ENCODE measurements around the gene WNK2.
A peak's percentile ranks its signal among the peaks of the same experiment; 100 is the strongest.

WNK2 gene

DNA sequence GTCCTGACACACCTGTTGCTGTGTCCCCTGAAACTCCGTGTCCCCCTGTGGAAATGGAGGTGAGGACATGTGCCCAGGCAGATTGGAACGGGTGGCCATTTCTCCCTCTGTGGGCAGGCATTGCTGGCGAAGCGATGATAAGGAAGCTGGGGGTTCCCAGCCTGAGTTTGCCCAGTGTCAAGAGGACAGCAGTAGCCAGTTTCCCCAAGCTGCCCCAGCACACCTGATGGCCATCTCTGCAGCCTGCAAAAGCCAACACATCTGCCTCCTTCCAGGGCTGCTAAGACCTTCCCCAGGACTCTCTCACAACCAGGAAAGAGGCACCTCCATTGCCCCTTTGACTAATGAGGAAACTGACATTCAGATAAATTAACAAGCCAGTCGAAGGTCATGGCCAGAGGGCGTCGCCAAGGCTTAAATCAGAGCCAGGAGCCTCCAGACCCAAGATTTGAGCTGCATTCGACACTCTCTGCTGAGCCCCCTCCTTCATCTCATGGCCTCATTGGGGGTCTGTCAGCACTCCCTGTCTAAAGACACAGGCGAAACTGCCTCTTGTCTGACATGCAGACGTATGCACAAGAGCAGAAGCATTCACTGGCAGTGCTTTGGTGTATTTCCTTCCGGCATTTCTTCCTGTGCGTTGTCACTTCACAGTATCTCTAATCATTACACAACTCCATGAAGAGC is 10.4 kb upstream of the WNK2 start:
- ChIA-PET POLR2A (no interaction called here), CTCF (interaction anchor here (0.7 kb wide), 2 partner anchors 47 to 206 kb away, joined by 3 to 4 read pairs; no protein-coding TSS in a partner anchor)
- Histone ChIP-seq H3K9me3 (ENCODE audit: control insufficient read depth, insufficient read depth, low read depth, low read length) (no peaks in the 10 kb centered on the region), H3K4me1 (ENCODE audit: control insufficient read depth, insufficient read depth, low read length) (no peaks in the 10 kb centered on the region), H3K36me3 (ENCODE audit: control insufficient read depth in 2 of 2, insufficient read depth in 1 of 2, low read length in 2 of 2) (no peaks in the 10 kb centered on the region), H3K27ac (ENCODE audit: extremely low read depth, low read depth, low read length) (no peak overlapping the region), H3K4me3 (ENCODE audit: low read depth, low read length) (no peak overlapping the region)
- TF ChIP-seq ZNF248 (tag by site-specific recombination; IDR thresholded peaks at IDR 0.05) (no peak), SCRT1 (tag by site-specific recombination; IDR thresholded peaks at IDR 0.05; ENCODE audit: borderline replicate concordance) (0 out of 2 replicates have a peak, but pooled peaks have one; percentile 10), SCRT2 (tag by site-specific recombination; IDR thresholded peaks at IDR 0.05) (peak; percentile 67), ZNF433 (tag by site-specific recombination; IDR thresholded peaks at IDR 0.05; ENCODE audit: low read depth) (no peak)

DNA sequence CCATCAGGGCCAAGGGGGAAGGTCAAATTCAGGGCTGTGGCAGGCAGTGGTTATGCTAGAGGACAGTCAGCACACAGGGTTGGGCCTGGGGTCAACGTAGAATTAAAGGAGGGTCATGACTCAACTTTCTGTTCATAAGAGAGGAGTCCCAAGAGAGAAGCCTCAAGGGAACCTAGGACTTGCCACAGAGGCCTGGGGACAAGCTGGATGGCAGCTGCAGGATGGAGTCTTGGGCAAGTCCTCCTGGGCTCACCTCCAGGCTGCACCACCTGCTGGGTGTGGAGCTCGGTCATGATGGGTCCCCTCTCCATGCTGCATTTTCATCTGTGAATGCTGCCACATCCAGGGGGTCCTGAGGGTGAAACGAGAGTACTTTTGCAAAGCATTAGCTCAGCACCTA is 9.0 kb upstream of the WNK2 start:
- ChIA-PET CTCF (interaction anchor here (0.6 to 0.7 kb wide), 2 partner anchors 21 to 30 kb away, joined by 3 read pairs; no protein-coding TSS in a partner anchor), POLR2A (no interaction called here)
- H3K27ac ChIP-seq (ENCODE audit: extremely low read depth, low read depth, low read length): no peak overlapping the region
- no peaks in the 10 kb centered on the region for H3K9me3 ChIP-seq (ENCODE audit: control insufficient read depth, insufficient read depth, low read depth, low read length)
- H3K36me3 ChIP-seq (ENCODE audit: control insufficient read depth in 2 of 2, insufficient read depth in 1 of 2, low read length in 2 of 2): no peaks in the 10 kb centered on the region
- no peak overlapping the region for H3K4me3 ChIP-seq (ENCODE audit: low read depth, low read length)
- H3K4me1 ChIP-seq (ENCODE audit: control insufficient read depth, insufficient read depth, low read length): no peaks in the 10 kb centered on the region
- TF ChIP-seq ZNF175 (tag by site-specific recombination; IDR thresholded peaks at IDR 0.05): no peak
- TF ChIP-seq ZNF341 (tag by site-specific recombination; IDR thresholded peaks at IDR 0.05; ENCODE audit: low read depth): no peak
- TF ChIP-seq ZNF830 (tag by site-specific recombination; IDR thresholded peaks at IDR 0.05; ENCODE audit: low read depth): no peak
- TF ChIP-seq, protein P1, sequence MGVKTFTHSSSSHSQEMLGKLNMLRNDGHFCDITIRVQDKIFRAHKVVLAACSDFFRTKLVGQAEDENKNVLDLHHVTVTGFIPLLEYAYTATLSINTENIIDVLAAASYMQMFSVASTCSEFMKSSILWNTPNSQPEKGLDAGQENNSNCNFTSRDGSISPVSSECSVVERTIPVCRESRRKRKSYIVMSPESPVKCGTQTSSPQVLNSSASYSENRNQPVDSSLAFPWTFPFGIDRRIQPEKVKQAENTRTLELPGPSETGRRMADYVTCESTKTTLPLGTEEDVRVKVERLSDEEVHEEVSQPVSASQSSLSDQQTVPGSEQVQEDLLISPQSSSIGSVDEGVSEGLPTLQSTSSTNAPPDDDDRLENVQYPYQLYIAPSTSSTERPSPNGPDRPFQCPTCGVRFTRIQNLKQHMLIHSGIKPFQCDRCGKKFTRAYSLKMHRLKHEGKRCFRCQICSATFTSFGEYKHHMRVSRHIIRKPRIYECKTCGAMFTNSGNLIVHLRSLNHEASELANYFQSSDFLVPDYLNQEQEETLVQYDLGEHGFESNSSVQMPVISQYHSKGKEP (tag by site-specific recombination; IDR thresholded peaks at IDR 0.05): no peak
- no peak for TF ChIP-seq SP7 (tag by site-specific recombination; IDR thresholded peaks at IDR 0.05)
- no peak for TF ChIP-seq ZBTB48 (tag by site-specific recombination; IDR thresholded peaks at IDR 0.05)
- TF ChIP-seq ZEB2 (tag by site-specific recombination; IDR thresholded peaks at IDR 0.05): no peak
- no peak for TF ChIP-seq ZXDB (tag by site-specific recombination; IDR thresholded peaks at IDR 0.05)
- TF ChIP-seq ZNF529 (tag by site-specific recombination; IDR thresholded peaks at IDR 0.05; ENCODE audit: insufficient replicate concordance): no peak
- TF ChIP-seq ZNF776 (tag by site-specific recombination; IDR thresholded peaks at IDR 0.05; ENCODE audit: borderline replicate concordance): no peak
- no peak for TF ChIP-seq ZNF558 (tag by site-specific recombination; IDR thresholded peaks at IDR 0.05)
- TF ChIP-seq, protein P2, sequence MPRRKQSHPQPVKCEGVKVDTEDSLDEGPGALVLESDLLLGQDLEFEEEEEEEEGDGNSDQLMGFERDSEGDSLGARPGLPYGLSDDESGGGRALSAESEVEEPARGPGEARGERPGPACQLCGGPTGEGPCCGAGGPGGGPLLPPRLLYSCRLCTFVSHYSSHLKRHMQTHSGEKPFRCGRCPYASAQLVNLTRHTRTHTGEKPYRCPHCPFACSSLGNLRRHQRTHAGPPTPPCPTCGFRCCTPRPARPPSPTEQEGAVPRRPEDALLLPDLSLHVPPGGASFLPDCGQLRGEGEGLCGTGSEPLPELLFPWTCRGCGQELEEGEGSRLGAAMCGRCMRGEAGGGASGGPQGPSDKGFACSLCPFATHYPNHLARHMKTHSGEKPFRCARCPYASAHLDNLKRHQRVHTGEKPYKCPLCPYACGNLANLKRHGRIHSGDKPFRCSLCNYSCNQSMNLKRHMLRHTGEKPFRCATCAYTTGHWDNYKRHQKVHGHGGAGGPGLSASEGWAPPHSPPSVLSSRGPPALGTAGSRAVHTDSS (tag by site-specific recombination; IDR thresholded peaks at IDR 0.05): no peak
- TF ChIP-seq ZSCAN30 (tag by site-specific recombination; IDR thresholded peaks at IDR 0.05): no peak
- TF ChIP-seq, protein P3, sequence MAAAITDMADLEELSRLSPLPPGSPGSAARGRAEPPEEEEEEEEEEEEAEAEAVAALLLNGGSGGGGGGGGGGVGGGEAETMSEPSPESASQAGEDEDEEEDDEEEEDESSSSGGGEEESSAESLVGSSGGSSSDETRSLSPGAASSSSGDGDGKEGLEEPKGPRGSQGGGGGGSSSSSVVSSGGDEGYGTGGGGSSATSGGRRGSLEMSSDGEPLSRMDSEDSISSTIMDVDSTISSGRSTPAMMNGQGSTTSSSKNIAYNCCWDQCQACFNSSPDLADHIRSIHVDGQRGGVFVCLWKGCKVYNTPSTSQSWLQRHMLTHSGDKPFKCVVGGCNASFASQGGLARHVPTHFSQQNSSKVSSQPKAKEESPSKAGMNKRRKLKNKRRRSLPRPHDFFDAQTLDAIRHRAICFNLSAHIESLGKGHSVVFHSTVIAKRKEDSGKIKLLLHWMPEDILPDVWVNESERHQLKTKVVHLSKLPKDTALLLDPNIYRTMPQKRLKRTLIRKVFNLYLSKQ (tag by site-specific recombination; IDR thresholded peaks at IDR 0.05; ENCODE audit: borderline replicate concordance): no peak
- TF ChIP-seq, protein P4, sequence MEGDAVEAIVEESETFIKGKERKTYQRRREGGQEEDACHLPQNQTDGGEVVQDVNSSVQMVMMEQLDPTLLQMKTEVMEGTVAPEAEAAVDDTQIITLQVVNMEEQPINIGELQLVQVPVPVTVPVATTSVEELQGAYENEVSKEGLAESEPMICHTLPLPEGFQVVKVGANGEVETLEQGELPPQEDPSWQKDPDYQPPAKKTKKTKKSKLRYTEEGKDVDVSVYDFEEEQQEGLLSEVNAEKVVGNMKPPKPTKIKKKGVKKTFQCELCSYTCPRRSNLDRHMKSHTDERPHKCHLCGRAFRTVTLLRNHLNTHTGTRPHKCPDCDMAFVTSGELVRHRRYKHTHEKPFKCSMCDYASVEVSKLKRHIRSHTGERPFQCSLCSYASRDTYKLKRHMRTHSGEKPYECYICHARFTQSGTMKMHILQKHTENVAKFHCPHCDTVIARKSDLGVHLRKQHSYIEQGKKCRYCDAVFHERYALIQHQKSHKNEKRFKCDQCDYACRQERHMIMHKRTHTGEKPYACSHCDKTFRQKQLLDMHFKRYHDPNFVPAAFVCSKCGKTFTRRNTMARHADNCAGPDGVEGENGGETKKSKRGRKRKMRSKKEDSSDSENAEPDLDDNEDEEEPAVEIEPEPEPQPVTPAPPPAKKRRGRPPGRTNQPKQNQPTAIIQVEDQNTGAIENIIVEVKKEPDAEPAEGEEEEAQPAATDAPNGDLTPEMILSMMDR (tag by site-specific recombination; IDR thresholded peaks at IDR 0.05): no peak
- TF ChIP-seq ZNF76 (tag by site-specific recombination; IDR thresholded peaks at IDR 0.05; ENCODE audit: borderline replicate concordance, low read depth): no peak
- no peak for TF ChIP-seq GLI2 (tag by site-specific recombination; IDR thresholded peaks at IDR 0.05; ENCODE audit: borderline replicate concordance, low read depth)
- TF ChIP-seq, protein P5, sequence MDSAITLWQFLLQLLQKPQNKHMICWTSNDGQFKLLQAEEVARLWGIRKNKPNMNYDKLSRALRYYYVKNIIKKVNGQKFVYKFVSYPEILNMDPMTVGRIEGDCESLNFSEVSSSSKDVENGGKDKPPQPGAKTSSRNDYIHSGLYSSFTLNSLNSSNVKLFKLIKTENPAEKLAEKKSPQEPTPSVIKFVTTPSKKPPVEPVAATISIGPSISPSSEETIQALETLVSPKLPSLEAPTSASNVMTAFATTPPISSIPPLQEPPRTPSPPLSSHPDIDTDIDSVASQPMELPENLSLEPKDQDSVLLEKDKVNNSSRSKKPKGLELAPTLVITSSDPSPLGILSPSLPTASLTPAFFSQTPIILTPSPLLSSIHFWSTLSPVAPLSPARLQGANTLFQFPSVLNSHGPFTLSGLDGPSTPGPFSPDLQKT (IDR thresholded peaks at IDR 0.05; ENCODE audit: borderline replicate concordance, low read depth, low read length): no peak
- TF ChIP-seq, protein P6, sequence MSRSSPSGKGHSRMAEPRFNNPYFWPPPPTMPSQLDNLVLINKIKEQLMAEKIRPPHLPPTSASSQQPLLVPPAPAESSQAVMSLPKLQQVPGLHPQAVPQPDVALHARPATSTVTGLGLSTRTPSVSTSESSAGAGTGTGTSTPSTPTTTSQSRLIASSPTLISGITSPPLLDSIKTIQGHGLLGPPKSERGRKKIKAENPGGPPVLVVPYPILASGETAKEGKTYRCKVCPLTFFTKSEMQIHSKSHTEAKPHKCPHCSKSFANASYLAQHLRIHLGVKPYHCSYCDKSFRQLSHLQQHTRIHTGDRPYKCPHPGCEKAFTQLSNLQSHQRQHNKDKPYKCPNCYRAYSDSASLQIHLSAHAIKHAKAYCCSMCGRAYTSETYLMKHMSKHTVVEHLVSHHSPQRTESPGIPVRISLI (tag by site-specific recombination; IDR thresholded peaks at IDR 0.05): no peak
- no peak for TF ChIP-seq ZNF629 (tag by site-specific recombination; IDR thresholded peaks at IDR 0.05)

All from HEK293 (cell line).